GM12891 (cell line): ENCODE data around the gene TMEM215.

ENCODE experiments used
- POLR2AphosphoS5 ChIP-seq: IDR thresholded peaks from 2 replicates; pipeline ENCODE4 v1.6.1; 2011; ENCODE audit warnings: low read depth, low read length, control low read depth
- SPI1 ChIP-seq: IDR thresholded peaks from 2 replicates; pipeline ENCODE4 v1.6.1; 2011; ENCODE audit warnings: low read depth, low read length, control low read depth
- TAF1 ChIP-seq: IDR thresholded peaks from 2 replicates; pipeline ENCODE4 v1.6.1; 2011; ENCODE audit warnings: low read depth, low read length, control low read depth

GRCh38 chr9:32755730-32756129, 27.6 kb upstream of the TMEM215 start:
- TF ChIP-seq POLR2AphosphoS5 (no peak), TAF1 (no peak), SPI1 (no peak)
